Measurements from ENCODE around the gene SUSD4.

The SUSD4 gene

DNA sequence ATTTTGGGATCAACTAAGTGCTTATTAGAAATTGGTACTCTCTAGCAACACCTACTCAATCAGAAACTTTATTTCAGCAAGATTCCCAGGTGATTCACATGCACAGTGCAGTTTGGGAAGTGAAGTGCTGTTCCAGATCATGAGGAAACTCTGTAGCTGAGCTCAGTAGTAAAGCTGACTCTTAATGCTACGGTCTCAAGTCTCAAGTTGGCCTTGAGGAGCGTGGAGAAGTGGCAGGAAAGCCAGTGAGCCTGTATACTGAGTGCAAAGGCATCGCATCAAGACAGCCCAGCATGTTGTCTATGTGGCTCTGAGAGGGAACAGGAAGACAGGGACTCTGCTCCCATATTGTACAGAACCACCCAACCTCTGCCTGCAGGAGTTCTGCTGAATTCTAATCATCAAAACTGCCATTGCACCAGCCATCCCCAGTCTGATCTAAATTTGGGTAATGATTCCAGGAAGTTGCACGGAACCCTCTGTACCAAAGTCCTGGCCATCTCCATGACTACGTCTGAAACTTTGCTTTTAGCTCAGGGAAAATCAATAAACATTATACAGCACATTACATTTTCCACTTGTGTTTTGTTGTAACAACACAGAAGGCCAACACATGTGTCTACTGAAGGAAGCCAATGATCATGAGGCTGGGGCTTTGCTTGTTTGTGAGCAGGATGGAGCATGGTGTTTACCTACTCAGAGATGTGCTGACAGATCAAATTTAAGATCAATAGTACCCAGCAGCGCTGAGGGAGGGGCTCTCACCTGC lies 115.8 kb downstream of the SUSD4 start:
- no peak for DNase-seq

DNA sequence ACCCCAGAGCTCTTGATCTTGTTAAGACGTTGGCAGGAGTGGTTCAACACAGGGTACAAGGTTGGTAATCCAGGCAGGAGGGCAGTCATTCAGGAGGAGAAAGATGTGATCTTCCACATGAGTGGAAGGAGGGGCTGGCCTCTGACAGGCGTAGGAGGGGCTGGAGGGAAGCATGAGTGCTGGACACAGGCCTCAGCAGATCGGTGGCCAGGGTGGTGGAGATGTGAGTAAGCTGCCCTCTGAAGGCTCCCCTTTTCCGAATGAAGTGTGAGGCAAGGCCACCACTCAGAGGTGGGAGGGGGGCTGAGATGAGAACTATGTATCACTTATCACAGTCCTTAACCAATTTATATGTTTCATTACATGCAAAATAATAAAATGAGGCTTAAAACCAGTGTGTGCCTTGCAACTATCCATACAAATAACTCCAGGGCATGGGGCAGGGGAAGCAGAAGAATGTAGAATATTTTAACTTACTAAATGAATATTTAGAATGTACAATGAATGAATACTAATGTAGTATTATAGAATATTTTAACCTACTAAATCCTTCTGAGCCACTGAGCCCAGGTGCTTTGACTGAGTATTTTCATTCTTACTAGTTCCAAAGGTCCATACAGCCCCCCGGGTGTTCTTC lies 117.4 kb downstream of the SUSD4 start:
- DNase-seq, result no peak

DNA sequence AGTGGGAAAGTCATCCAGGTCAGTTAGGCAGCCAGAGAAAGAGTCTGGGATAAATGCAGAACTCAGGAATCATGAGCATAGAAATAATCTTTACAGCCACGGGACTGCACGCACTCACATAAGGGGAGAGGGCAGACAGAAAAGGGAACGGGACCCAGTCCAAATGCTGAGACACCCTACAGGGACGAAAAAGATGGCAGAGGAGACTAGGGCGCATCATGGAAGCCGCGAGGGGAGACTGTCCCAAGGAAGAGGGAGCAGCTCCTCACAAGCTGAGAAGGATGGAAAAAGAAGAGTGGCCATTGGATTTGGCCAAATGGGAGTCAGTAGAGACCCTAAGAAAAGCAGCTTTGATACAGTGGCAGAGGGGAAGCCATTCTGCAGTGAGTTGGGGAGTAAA lies 118.0 kb downstream of the SUSD4 start:
- no peak for DNase-seq

DNA sequence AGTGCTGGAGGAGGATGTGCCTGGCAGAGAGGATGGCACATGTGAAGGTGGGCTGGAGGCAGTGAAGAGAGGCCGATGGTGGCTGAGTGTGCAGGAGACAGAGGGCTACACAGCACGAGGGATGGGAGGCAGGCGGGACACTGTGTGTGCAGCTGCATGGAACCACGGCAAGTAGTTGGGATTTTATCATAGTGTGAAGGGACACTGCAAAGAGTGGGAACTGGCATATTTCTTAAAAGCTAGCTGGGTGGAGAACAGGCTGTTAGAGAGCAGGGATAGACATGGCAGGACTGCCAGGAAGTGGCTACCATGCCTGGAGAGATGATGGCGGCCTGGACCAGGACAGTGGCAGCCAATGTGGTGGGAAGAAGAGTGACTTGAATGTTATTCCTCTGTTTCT lies 118.6 kb downstream of the SUSD4 start:
- no peak for DNase-seq

DNA sequence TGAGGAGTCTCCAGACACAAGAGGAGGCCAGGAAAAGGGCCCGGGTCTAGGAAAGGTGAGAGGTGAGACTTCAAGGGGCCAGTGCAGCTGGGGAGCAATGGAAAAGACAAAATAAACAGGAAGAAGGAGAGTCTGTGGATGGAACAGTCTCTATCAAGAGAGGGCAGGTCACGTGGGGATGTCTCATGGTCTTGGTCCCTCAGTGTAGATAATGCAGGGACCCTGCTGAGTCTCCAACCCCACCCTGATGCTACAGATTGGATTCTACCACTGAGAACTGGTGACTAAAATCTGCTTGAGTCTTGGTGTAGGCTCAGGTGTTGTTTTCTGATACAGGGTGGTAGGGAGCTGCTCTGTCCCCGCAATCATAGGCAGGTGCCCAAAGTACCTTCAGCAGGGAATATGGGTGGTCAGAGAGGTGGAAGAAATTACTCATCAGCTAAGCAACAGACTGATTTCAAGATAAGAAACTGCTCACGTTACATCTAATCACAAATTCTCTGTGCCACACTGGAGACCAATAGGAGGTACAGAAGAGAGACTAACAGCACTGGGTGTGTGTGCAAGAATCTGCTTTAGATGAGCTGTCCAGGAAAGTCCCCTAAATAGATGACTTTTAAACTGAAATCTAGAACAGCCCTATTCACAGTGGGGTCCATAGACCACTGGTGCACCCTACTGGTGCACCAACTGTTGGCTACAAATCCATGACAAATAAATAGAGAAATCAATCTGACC lies 119.4 kb downstream of the SUSD4 start:
- DNase-seq, result no peak

DNA sequence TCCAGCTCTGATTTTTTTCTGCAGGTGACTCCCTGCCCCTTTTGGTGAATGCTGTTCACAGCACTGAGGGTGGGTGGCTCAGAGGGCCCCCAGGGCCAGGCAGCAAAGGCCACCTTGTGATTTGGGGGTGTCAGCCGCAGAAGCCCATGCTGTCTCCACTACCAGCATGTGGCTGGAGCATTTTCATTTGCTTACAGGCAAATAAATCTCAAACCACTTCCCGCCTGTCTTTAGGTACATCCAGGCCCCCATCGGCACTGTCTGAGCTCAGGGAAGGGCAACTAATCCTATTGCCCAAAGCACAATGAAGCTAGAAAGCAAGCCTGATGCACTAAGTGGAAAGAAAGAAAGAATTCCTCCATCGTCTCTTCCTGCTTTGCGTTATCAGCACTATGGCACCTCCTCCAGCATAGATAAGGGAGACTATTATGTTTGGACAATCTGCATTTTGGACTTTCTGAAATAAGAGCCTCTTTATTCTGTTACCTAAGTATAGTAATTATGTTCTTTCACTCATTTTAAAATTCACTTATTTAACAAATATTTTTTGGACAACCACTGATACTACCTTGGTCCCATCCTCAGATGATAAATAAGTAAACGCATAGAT lies 120.4 kb downstream of the SUSD4 start:
- DNase-seq, result no peak

DNA sequence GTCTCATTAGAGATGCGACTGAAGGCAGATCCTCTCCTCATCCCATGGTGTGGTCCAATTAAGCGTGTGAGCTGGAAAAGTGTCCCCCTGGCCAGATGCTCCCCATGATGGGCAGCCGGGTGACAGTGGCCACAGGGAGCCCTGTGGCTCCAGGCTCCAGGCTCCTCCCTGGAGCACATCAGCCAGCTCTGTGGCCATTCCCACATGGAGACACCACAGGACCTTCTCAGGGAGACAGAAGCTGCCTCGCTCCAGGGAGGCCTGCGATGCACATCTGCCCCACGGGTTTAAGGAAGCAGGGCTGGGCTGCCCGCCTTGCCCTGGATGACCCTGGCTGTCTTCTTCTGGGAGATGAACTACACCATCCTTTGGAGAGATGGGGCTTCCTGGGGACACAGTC lies 121.0 kb downstream of the SUSD4 start:
- DNase-seq, result no peak

DNA sequence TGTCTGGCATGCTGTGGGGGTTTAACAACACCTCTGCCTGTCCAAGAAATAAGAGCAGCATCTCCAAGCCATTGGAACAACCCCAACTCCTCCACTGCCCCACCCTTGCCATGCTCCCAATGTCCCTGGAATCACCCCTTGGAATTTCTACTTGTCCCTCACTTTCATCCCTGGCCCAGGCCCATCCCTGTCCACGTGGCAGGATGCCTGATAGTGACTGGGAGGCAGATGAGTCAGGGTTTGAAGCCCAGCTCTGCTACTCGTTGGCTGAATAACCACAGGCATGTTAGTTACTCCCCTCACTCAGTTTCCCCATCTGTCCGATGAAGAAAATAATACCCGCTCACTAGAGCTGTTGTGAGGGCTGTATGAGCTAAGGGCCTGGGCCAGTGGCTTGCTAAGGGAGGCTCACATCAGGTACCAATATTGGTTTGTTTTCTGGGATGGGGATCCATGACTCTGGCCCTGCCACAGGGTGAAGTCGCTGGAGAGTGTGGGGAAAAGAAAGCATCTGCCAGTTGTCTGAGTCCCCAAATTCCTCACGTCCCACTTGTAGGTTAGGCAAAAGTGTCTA lies 121.5 kb downstream of the SUSD4 start:
- DNase-seq, result no peak

DNA sequence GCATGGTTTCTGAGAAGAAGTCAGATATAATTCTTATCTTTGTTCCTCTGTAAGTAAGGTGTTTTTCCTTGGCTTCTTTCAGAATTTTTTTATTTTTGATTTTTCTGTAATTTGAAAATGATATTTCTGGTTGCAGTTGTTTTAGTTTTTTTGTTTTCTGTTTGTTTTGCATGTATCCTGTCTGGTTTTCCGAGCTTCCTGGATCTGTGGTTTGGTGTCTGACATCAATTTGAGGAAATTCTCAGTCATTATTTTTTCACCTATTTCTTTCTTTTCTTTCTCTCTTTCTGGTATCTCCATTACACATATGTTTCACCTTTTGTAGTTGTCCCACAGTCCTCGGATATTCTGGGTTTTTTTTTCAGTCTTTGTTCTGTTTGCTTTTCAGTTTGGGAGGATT lies 123.9 kb downstream of the SUSD4 start:
- DNase-seq, result no peak

DNA sequence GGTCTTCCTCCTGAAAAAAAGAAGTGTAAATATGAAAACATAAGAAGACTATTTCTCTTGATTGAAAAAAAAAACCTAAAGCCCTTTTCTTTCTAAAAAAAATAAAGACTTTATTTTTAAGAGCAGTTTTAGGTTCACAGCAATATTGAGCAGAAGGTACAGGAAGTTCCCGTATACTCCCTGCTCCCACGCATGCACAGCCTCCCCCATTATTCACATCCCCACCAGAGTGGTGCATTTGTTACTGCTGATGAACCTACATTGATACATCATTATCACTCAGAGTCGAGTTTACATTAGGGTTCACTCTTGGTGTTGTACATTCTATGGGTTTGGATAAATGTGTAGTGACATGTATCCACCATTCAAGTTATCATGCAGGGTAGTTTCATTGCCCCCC lies 128.9 kb downstream of the SUSD4 start:
- DNase-seq, result no peak

DNA sequence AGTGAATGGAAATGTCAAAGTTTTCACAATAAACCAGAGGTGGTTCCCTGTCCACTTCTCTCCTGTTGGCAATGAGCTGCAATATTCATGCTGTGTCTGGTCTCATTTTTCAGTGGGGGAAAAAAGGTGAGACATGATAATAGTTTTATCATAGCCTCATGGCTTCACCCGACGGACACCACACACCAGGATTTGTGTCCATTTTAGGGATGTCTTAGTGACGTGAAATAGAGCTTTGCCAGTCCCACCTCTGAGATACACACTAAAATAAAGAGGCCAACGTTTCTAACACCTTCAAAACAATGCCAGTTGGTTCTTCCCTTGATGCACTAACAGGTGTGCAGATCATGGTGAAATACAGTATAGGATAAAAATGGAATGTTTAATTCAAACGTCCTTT lies 129.4 kb downstream of the SUSD4 start:
- DNase-seq, result no peak

DNA sequence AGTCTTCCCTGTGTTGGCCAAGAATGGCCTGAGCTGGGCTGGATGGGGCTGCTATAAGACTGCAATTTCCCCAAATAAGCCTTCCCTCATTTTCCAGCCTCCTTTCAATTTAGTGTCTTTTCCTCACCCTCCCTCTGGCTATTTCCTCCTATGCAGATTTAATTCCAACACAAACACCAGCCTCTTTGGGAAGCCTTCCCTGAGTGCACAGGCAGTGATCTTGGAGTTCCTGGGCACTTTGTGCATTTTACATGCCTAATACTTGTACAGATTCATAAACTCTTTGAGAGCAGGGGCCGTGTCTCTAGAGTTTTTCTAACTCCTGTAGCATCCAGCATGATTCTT lies 129.8 kb downstream of the SUSD4 start:
- no peak for DNase-seq

DNA sequence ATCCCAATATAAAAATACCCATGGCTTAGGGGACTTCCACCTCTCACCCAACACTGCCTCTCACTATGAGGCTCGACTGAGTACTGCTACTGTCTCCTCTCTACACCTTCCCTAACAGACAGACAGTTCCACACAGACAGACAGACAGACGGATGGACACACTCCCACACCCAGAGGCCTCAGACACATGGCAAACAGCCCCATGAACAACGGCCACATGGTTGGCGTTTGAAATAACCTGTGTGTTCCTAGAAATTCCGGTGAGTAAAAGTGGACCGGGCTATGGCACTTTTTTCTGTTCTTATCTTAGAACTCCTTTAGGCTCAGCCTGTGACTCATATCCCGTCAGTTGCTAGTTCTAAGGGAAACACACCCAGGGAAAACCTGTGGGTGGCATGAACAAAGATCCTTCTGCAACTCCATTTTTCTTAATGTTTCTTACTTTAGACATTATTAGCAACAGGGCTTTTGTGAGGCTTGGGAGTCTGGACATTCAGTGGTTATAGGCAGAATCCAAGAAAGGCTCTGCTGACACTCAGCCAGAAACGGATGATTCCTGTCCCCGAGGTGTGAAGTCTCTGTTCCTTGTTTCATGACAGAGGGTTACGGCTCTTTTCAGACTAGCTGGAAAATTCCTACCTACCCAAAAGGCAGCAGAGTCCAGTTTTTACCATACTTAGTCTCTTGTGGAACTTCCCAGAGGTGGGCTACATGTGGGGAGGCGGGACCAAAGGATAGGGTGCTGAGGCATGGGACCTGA lies 130.4 kb downstream of the SUSD4 start:
- DNase-seq, result no peak

DNA sequence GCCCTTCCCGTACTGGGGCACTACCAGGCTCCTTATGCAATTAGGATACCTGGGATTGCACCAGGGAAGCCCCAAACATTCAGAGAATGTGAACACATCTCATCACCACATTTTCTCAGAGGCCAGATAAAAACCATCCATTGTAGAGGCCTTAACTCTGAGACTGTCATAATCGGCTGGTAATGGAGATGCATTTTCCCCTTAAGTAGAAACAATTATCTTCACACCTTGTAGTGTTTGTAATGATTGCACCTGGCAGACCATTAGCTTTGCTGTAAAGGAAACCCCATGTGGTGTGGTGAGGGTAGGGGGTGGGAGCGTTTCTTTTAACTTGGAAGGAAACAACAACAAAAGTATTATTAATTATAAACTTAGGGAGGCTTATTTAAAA lies 131.0 kb downstream of the SUSD4 start:
- no peak for DNase-seq

DNA sequence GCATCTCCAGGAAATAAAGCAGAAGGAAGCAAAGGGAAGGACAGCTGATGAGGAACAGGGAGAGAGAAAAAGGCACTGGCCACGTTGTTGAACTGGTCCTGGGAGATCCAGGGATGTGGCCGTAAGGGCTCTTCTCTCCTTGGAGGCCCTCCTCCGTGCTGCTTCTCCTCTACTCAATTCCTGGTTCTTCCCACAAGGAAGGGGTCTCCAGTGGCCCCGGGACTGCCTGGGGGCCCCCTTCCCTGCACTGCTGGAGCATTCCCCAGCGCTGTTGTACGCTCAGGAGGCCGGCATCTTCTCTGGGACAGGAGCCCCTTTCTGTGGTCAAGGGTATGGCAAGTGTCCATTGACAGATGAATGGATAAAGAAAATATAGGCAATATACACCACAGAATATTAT lies 132.4 kb downstream of the SUSD4 start:
- DNase-seq, result no peak

DNA sequence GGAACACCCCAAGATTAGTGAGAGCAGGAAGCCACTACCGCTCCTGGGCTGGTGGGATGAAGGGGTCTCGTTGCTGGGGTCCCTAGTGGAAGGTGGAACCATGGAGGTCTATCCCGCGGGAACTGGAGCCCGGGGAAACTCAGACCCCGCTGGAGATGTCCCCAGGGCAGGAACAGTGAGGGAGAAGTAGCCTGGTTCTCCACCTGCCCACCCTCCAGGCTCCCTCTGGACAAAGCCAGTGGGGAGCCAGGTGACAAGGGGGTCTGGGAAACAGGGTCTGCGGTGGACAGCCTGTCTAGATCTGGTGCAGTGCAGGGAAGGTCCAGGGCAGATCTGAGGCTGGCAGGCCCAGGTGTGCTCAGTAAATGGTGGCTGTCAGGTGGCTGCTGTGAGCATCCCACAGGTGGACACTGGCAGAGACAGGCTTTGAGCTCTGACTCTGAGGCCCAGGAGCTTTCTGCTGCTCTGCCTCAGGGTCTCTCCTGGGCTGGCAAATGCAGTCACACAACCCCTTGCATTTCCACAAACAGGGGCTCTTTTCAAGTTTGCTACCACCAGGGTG lies 132.9 kb downstream of the SUSD4 start:
- DNase-seq, result no peak

DNA sequence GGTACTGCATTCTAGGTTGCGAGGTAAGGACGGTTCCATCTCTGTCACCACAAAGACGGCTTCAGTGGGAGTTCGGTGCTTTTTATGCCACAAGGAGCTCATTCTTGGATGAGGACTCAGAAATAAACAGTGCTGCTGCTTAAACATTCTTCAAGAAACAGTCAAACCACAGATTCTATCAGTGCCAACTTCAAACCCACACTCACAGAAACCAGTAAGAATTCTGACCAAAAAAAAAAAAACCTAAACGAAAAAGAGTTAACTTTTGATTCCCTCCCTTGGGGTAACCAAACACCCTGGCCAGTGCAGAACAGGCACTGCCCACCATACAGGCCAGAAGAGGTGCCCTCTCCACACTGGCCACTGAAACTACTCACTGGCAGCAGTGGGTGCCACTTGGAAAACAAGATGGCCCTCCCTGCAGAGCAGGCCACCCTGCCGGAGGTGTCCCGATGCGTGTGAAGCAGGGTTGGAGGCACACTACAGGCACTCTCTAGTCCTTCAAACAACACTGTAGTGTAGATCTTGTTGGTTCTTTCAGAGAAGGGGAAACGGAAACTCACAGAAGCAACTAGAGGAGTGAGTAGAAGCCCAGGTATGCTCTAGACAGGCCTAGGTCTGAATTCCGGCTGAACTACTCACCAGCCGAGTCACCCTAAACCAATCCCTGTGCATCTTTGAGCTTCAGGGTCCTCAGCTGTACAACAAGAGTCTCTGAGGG lies 133.7 kb downstream of the SUSD4 start:
- DNase-seq, result no peak

DNA sequence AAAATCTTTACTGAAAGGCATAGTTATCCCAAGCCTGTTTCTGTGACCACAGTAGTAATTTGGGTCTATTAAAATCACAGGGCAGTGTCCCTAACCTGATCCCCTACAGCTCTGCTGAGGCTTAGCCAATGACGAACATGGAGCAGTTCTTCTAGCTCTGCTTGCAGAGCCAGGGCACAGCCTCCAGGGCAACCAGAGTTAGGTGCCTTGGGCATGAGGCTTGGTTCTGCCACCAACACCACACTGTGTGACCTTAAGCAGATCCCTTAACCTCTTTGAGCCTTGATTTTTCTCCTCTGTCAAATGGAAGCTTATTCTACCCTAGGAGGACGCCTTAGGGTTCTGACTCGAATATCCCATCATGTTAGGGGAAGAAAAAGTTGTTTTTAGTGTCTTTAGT lies 134.2 kb downstream of the SUSD4 start:
- no peak for DNase-seq

DNA sequence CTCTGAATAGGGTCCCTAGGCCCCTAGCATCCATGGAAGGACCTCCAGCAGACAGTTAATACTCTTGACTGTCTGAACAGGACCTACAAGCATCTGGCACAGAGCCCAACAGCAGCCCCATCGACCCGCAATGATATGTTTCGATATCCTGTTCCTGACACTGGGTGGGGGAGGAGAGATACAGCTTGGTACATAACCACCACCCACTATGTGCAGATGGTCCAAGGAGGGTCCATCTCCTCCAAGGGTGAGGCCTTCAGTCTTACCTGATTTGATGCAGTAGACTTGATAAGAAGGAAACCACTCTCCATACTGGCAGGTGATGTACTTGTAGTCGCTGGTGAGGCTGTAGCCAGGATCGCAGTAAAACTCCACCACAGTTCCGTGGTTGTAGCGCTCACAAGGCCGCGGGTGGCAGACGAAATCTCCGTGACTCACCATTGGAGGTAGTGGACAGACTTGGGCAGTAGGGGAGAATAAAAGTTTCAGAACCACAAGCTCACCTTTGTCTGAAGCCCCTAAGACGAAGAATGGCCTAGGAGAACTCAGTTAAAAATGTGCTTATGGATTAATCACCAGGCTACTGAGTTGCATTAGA lies 134.9 kb downstream of the SUSD4 start:
- DNase-seq, result no peak

DNA sequence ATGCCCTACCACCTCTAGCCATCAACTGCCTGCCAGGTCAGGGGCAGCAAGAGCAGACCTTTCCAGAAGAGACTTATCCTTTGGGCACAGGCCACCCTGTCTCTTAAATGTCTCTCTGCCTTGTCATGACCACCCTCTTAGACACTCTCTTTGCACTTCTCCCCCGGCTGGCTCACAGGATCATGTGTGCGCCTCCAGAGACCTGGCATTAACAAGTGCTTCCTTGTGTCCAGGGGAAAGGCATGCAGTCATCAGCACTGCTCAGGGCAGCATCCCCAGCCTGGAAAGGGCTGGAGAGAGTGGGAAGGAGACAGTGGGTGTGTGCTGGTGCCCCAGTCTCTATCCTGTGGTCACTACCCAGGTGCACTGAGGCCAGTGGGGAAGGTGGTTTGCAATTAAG lies 135.8 kb downstream of the SUSD4 start:
- no peak for DNase-seq

DNA sequence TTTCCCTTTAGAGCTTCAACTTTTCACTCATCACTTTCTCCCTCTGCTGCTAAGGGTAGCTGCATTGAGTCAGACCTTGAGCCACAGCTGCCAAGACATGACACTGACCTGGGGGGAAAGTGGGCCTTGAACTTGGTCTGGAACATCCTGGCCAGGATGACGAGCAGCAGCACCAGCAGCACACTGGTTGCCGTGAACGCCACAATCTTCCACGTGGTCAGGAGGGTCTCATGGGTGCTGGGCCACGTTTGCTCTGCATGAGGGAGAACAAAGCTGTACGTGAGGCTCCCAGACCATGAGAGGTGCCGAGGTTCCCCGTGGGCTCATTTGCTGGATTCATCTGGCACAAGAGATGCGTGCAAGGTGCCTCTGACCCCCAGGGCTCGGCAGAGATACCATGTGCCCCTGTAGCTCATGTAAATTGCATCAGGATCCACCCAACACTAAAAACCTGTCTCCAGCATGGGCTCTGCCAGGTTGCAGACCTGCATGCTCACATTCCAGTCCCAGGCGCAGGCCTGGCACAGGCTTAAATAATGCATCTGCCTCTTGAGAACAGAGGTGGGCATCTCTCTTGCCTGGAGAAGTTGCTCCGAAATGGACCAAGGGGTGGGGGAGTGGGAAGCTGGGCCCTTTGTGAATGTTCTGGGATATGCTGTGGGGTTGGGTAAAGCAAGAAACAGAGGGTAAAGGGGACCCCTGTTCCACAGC lies 136.3 kb downstream of the SUSD4 start:
- no peak for DNase-seq
